GM23248 (cell line): ENCODE data around the gene FHOD3. TPM values are rescaled to one million over a fixed set of nuclear protein-coding genes. Genes with fewer than 3 reads are reported as not detected.

Experiments used
- DNase-seq: peaks from one replicate; pipeline ENCODE4 v3.0.0-alpha.2; 2015
- H2AFZ ChIP-seq: fragments of 200-600 bp; sonication (generic); 2 replicates; pipeline ENCODE4 v1.6.1; 2016; ENCODE audit warnings: antibody characterized with exemption
- H3F3A ChIP-seq: fragments of 200-600 bp; sonication (generic); 2 replicates; pipeline ENCODE4 v1.6.1; 2016; ENCODE audit warnings: mild to moderate bottlenecking, antibody characterized with exemption, mixed run types; ENCODE audit not compliant: insufficient read depth
- H3K27ac ChIP-seq: fragments of 200-600 bp; sonication (generic); 2 replicates; pipeline ENCODE4 v1.5.1; 2016; ENCODE audit warnings: mild to moderate bottlenecking
- H3K27me3 ChIP-seq: fragments of 200-600 bp; sonication (generic); replicated peaks from 2 replicates; pipeline ENCODE4 v1.6.1; 2016; ENCODE audit warnings: mild to moderate bottlenecking; ENCODE audit not compliant: insufficient read depth
- H3K36me3 ChIP-seq: fragments of 200-600 bp; sonication (generic); 2 replicates; pipeline ENCODE4 v1.6.1; 2016; ENCODE audit warnings: low read depth, mild to moderate bottlenecking
- H3K4me1 ChIP-seq: fragments of 200-600 bp; sonication (generic); 2 replicates; pipeline ENCODE4 v1.6.1; 2016; ENCODE audit warnings: mild to moderate bottlenecking; ENCODE audit not compliant: insufficient read depth
- H3K4me2 ChIP-seq: fragments of 200-600 bp; sonication (generic); one replicate; pipeline ENCODE4 v1.6.1; 2016; ENCODE audit warnings: mild to moderate bottlenecking; ENCODE audit not compliant: unreplicated experiment
- H3K4me3 ChIP-seq: fragments of 200-600 bp; sonication (generic); 2 replicates; pipeline ENCODE4 v1.5.1; 2016; ENCODE audit warnings: mild to moderate bottlenecking
- H3K79me2 ChIP-seq: fragments of 200-600 bp; sonication (generic); 2 replicates; pipeline ENCODE4 v1.6.1; 2016; ENCODE audit warnings: mild to moderate bottlenecking; ENCODE audit not compliant: insufficient read depth
- H3K9ac ChIP-seq: fragments of 200-600 bp; sonication (generic); 2 replicates; pipeline ENCODE4 v1.6.1; 2016; ENCODE audit warnings: mild to moderate bottlenecking
- H3K9me2 ChIP-seq: fragments of 200-600 bp; sonication (generic); 2 replicates; pipeline ENCODE4 v1.6.1; 2016; ENCODE audit warnings: mixed run types, mild to moderate bottlenecking, moderate library complexity; ENCODE audit not compliant: insufficient read depth
- H3K9me3 ChIP-seq: fragments of 200-600 bp; sonication (generic); one replicate; pipeline ENCODE4 v1.6.1; 2017; ENCODE audit warnings: low read depth
- H4K20me1 ChIP-seq: fragments of 200-600 bp; sonication (generic); 2 replicates; pipeline ENCODE4 v1.6.0; 2016; ENCODE audit not compliant: insufficient read depth
- EZH2 ChIP-seq: fragments of 200-600 bp; sonication (generic); IDR thresholded peaks from 2 replicates; pipeline ENCODE4 v1.6.1; 2018; ENCODE audit warnings: antibody characterized with exemption, mild to moderate bottlenecking; ENCODE audit not compliant: insufficient read depth, poor library complexity, severe bottlenecking
- EZH2phosphoT487 ChIP-seq: fragments of 200-600 bp; sonication (generic); IDR thresholded peaks from 2 replicates; pipeline ENCODE4 v1.6.1; 2018; ENCODE audit warnings: antibody characterized with exemption, moderate library complexity, mild to moderate bottlenecking, low read depth; ENCODE audit not compliant: insufficient read depth
- WGBS, 2 experiments: methylation state at CpG; one replicate each; pipeline ENCODE4 v1.1.6; 2015 to 2017; ENCODE audit warnings: low lambda C conversion rate in 2 of 2, low coverage in 1 of 2; ENCODE audit errors: missing lambda C conversion rate in 2 of 2; 5-methylcytosine and 5-hydroxymethylcytosine counted together
- in situ Hi-C: fragments of 300-500 bp; cut with MboI; formaldehyde crosslinking; loops from 2 replicates; pipeline ENCODE4 v1.15.0; 2020
- polyA plus RNA-seq: library from polyadenylated mRNA; unstranded; fragments of >200 nt; fragmentation: Nextera tagmentation; extraction: Ambion mirVana; gene quantifications from 2 replicates; pipeline ENCODE4 v1.2.1, GENCODE V29; 2016
- total RNA-seq: library from RNA; depleted of rRNA; stranded (reverse); fragments of >200 nt; shearing (Covaris generic); gene quantifications from 2 replicates; pipeline ENCODE4 v1.2.3, GENCODE V29; 2014

Gene FHOD3
- total and polyA plus RNA-seq, 2 experiments from 2014 or later, result 1.6 to 10.1 TPM

- no peak for DNase-seq
These were observed 338.0 kb downstream of the FHOD3 start for GRCh38 chr18:36635414-36636096.

GRCh38 chr18:36636237-36636817 is 338.8 kb downstream of the FHOD3 start:
- Histone ChIP-seq H3K9ac (no peak overlapping the region), H3F3A (peaks cover 6% of the 10 kb centered on the region; the same call in 1 of the 2 replicates), H4K20me1 (no peaks in the 10 kb centered on the region), H3K27ac (no peak overlapping the region), H3K36me3 (no peaks in the 10 kb centered on the region), H3K9me2 (no peaks in the 10 kb centered on the region), H3K9me3 (no peaks in the 10 kb centered on the region), H3K27me3 (no peaks in the 10 kb centered on the region), H3K4me3 (no peak overlapping the region), H3K4me2 (no peak overlapping the region), H2AFZ (no peak overlapping the region), H3K79me2 (no peaks in the 10 kb centered on the region), H3K4me1 (peaks cover 11% of the 10 kb centered on the region)
- in situ Hi-C loops, result no loop called here
- no peak for DNase-seq
- WGBS, 2 experiments, result 27 to 32% methylated on average over 2 of the region's 2 CpGs
- TF ChIP-seq EZH2 (no peak), EZH2phosphoT487 (no peak)

More at GRCh38 chr18:36635414-36636096, 338.0 kb downstream of the FHOD3 start:
- no peak overlapping the region for H3K27ac ChIP-seq
- no peaks in the 10 kb centered on the region for H3K27me3 ChIP-seq
- H3K79me2 ChIP-seq, result no peaks in the 10 kb centered on the region
- no peaks in the 10 kb centered on the region for H3K9me3 ChIP-seq
- peaks cover 6% of the 10 kb centered on the region; the same call in 1 of the 2 replicates for H3F3A ChIP-seq
- H4K20me1 ChIP-seq, result no peaks in the 10 kb centered on the region
- H3K4me1 ChIP-seq, result peaks cover 11% of the 10 kb centered on the region
- 97 to 98% methylated on average over 2 of the region's 2 CpGs for WGBS, 2 experiments
- in situ Hi-C loops, result no loop called here
- no peaks in the 10 kb centered on the region for H3K36me3 ChIP-seq
- no peaks in the 10 kb centered on the region for H3K9me2 ChIP-seq
- H2AFZ ChIP-seq, result no peak overlapping the region
- TF ChIP-seq EZH2 (no peak), EZH2phosphoT487 (no peak)
- no peak overlapping the region for H3K4me2 ChIP-seq
- H3K9ac ChIP-seq, result no peak overlapping the region
- no peak overlapping the region for H3K4me3 ChIP-seq

- no peak overlapping the region for H2AFZ ChIP-seq
- H3K79me2 ChIP-seq, result no peaks in the 10 kb centered on the region
- no peaks in the 10 kb centered on the region for H3K9me3 ChIP-seq
- H3K4me3 ChIP-seq, result no peak overlapping the region
- no peak for TF ChIP-seq EZH2phosphoT487
- no peak for TF ChIP-seq EZH2
- H4K20me1 ChIP-seq, result no peaks in the 10 kb centered on the region
- H3K9ac ChIP-seq, result no peak overlapping the region
- H3K27ac ChIP-seq, result no peak overlapping the region
- 99 to 100% methylated on average over 4 of the region's 4 CpGs for WGBS, 2 experiments
- H3F3A ChIP-seq, result peaks cover 6% of the 10 kb centered on the region; the same call in 1 of the 2 replicates
- H3K4me1 ChIP-seq, result peaks cover 11% of the 10 kb centered on the region
- in situ Hi-C loops, result no loop called here
- no peak overlapping the region for H3K4me2 ChIP-seq
- no peak for DNase-seq
- no peaks in the 10 kb centered on the region for H3K9me2 ChIP-seq
- H3K36me3 ChIP-seq, result no peaks in the 10 kb centered on the region
- H3K27me3 ChIP-seq, result no peaks in the 10 kb centered on the region
These were observed 340.7 kb downstream of the FHOD3 start for GRCh38 chr18:36638224-36638623.

DNA sequence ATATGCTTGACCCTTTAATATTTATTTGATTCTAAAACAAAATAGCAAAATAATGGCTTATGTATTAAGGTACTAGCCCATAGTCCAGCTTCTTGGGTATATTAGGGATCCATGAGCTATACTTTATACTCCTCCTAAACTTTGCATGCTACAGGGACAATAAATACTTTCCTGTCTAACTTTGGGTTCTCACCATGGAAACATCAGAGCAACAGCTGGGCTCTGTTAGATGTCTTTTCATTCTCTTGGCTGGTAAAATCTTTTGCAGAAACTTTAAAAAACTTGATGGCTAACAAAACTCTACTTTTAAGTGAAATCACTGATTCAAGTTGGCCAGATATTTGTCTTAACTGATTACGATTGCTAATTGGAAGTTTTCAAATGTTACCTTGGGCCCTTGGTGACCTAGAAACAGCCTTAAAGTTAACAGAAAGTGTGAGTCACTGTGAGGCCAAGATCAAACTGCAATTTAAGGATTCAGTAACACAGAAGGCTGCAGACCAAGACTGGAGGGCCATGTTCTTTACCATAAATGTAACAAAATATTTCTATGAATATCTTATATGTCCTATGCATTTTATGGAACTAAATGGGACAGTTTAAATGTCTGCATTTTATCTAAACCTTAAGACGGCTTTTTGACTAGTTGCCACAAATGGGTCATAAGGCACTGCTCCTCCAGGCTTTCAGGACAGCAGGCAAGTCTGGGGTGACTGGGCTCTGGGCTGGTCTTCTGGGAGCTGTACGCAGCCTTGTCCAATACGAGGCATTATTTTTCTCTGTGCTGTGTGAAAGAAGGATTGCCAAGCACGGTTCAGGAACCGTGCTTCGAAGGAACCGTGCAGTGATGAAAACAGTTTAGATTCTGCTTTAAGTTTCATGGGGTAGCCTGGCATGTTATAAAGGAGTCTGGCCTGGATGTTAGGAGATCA is 342.8 kb downstream of the FHOD3 start:
- no peak overlapping the region for H3K4me2 ChIP-seq
- peaks cover 4% of the 10 kb centered on the region for H3K4me1 ChIP-seq
- in situ Hi-C loops, result no loop called here
- H3K79me2 ChIP-seq, result no peaks in the 10 kb centered on the region
- TF ChIP-seq EZH2phosphoT487 (no peak), EZH2 (no peak)
- H4K20me1 ChIP-seq, result no peaks in the 10 kb centered on the region
- no peaks in the 10 kb centered on the region for H3K27me3 ChIP-seq
- peak; percentile 48 for DNase-seq
- no peak overlapping the region for H3K27ac ChIP-seq
- H2AFZ ChIP-seq, result peak overlapping the region; percentile 28; the same call in 1 of the 2 replicates
- H3F3A ChIP-seq, result peaks cover 6% of the 10 kb centered on the region; the same call in 1 of the 2 replicates
- H3K4me3 ChIP-seq, result no peak overlapping the region
- 72 to 74% methylated on average over 8 of the region's 8 CpGs for WGBS, 2 experiments
- H3K9me3 ChIP-seq, result no peaks in the 10 kb centered on the region
- H3K9me2 ChIP-seq, result no peaks in the 10 kb centered on the region
- no peaks in the 10 kb centered on the region for H3K36me3 ChIP-seq
- H3K9ac ChIP-seq, result no peak overlapping the region
